Measurements from ENCODE around the gene RUSC1.

The RUSC1 gene

GRCh38 chr1:155307247-155307740 is 13.4 kb upstream of the RUSC1 start:
- no peak for DNase-seq (ENCODE audit: extremely low read depth, insufficient read length)
- Histone ChIP-seq H3K4me3 (replicated peaks; ENCODE audit: low read depth, low read length) (no peak overlapping the region), H3K27me3 (replicated peaks; ENCODE audit: control insufficient read depth, insufficient read depth, low read length) (no peaks in the 10 kb centered on the region), H3K36me3 (ENCODE audit: control insufficient read depth, insufficient read depth, low read length) (peaks cover 7% of the 10 kb centered on the region)
- peak; percentile 39 for TF ChIP-seq CTCF (IDR thresholded peaks at IDR 0.05; ENCODE audit: insufficient read depth, low read length, poor library complexity, severe bottlenecking)

GRCh38 chr1:155308493-155309422 is 11.9 kb upstream of the RUSC1 start, which contains the start of gene FDPS:
FDPS (plus strand) TSS chr1:155308866; CDS start chr1:155309790, 924 bp downstream.
- TF ChIP-seq CTCF (IDR thresholded peaks at IDR 0.05; ENCODE audit: insufficient read depth, low read length, poor library complexity, severe bottlenecking) = no peak
- peak; percentile 99 for DNase-seq (ENCODE audit: extremely low read depth, insufficient read length)
- Histone ChIP-seq H3K27me3 (replicated peaks; ENCODE audit: control insufficient read depth, insufficient read depth, low read length) (no peaks in the 10 kb centered on the region), H3K36me3 (ENCODE audit: control insufficient read depth, insufficient read depth, low read length) (peaks cover 12% of the 10 kb centered on the region), H3K4me3 (replicated peaks; ENCODE audit: low read depth, low read length) (peak within 1 kb of the TSS; percentile 88)

- Histone ChIP-seq H3K4me3 (replicated peaks; ENCODE audit: low read depth, low read length) (peak overlapping the region; percentile 88), H3K36me3 (ENCODE audit: control insufficient read depth, insufficient read depth, low read length) (peaks cover 12% of the 10 kb centered on the region), H3K27me3 (replicated peaks; ENCODE audit: control insufficient read depth, insufficient read depth, low read length) (no peaks in the 10 kb centered on the region)
- TF ChIP-seq CTCF (IDR thresholded peaks at IDR 0.05; ENCODE audit: insufficient read depth, low read length, poor library complexity, severe bottlenecking) = no peak
- DNase-seq (ENCODE audit: extremely low read depth, insufficient read length) = no peak
Measured at GRCh38 chr1:155309423-155310021, 11.2 kb upstream of the RUSC1 start.

GRCh38 chr1:155313261-155313660 is 7.4 kb upstream of the RUSC1 start:
- H3K36me3 ChIP-seq (ENCODE audit: control insufficient read depth, insufficient read depth, low read length) = peaks cover 20% of the 10 kb centered on the region
- no peaks in the 10 kb centered on the region for H3K27me3 ChIP-seq (replicated peaks; ENCODE audit: control insufficient read depth, insufficient read depth, low read length)
- DNase-seq (ENCODE audit: extremely low read depth, insufficient read length) = no peak
- no peak overlapping the region for H3K4me3 ChIP-seq (replicated peaks; ENCODE audit: low read depth, low read length)
- TF ChIP-seq CTCF (IDR thresholded peaks at IDR 0.05; ENCODE audit: insufficient read depth, low read length, poor library complexity, severe bottlenecking) = no peak

- Histone ChIP-seq H3K4me3 (replicated peaks; ENCODE audit: low read depth, low read length) (no peak overlapping the region), H3K36me3 (ENCODE audit: control insufficient read depth, insufficient read depth, low read length) (peaks cover 24% of the 10 kb centered on the region), H3K27me3 (replicated peaks; ENCODE audit: control insufficient read depth, insufficient read depth, low read length) (no peaks in the 10 kb centered on the region)
- TF ChIP-seq CTCF (IDR thresholded peaks at IDR 0.05; ENCODE audit: insufficient read depth, low read length, poor library complexity, severe bottlenecking) = no peak
- no peak for DNase-seq (ENCODE audit: extremely low read depth, insufficient read length)
Measured at GRCh38 chr1:155316922-155317321, 3.8 kb upstream of the RUSC1 start.

All from GM06990 (cell line).